GM23338 (cell line): ENCODE data around the gene OOSP4A. TPM values are rescaled to one million over a fixed set of nuclear protein-coding genes. Genes with fewer than 3 reads are reported as not detected.

Source experiments
- ATAC-seq: fragments of 200-7000 bp; cut with Tn5 transposase; 3 replicates; pipeline ENCODE4 v1.9.1; 2020
- DNase-seq: peaks from one replicate; pipeline ENCODE4 v3.0.0-alpha.2; 2015; ENCODE audit warnings: low spot score
- H2AFZ ChIP-seq: fragments of 200-600 bp; sonication (generic); 2 replicates; pipeline ENCODE4 v1.8.0; 2016; ENCODE audit warnings: antibody characterized with exemption, mild to moderate bottlenecking, moderate library complexity
- H3F3A ChIP-seq: fragments of 200-600 bp; sonication (generic); replicated peaks from 2 replicates; pipeline ENCODE4 v1.8.0; 2017; ENCODE audit warnings: antibody characterized with exemption, mixed run types, low read depth
- H3K27ac ChIP-seq: fragments of 200-600 bp; sonication (generic); 2 replicates; pipeline ENCODE4 v1.6.1; 2016; ENCODE audit warnings: low read depth
- H3K27me3 ChIP-seq: fragments of 200-600 bp; sonication (generic); 2 replicates; pipeline ENCODE4 v1.8.0; 2016; ENCODE audit warnings: mild to moderate bottlenecking, mixed run types, moderate library complexity; ENCODE audit not compliant: insufficient read depth
- H3K36me3 ChIP-seq: fragments of 200-600 bp; sonication (generic); 2 replicates; pipeline ENCODE4 v1.8.0; 2016; ENCODE audit warnings: mild to moderate bottlenecking; ENCODE audit not compliant: insufficient read depth
- H3K4me1 ChIP-seq: fragments of 200-600 bp; sonication (generic); 2 replicates; pipeline ENCODE4 v1.8.0; 2016; ENCODE audit warnings: mild to moderate bottlenecking, moderate library complexity; ENCODE audit not compliant: insufficient read depth
- H3K4me2 ChIP-seq: fragments of 200-600 bp; sonication (generic); 2 replicates; pipeline ENCODE4 v1.7.1; 2017; ENCODE audit warnings: mixed run types
- H3K4me3 ChIP-seq: fragments of 200-600 bp; sonication (generic); 2 replicates; pipeline ENCODE4 v1.6.1; 2016; ENCODE audit warnings: mixed run types
- H3K79me2 ChIP-seq: fragments of 200-600 bp; sonication (generic); replicated peaks from 2 replicates; pipeline ENCODE4 v1.8.0; 2017; ENCODE audit warnings: mild to moderate bottlenecking; ENCODE audit not compliant: insufficient read depth
- H3K9me2 ChIP-seq: fragments of 200-600 bp; sonication (generic); 2 replicates; pipeline ENCODE4 v1.8.0; 2017; ENCODE audit not compliant: insufficient read depth
- H4K20me1 ChIP-seq: fragments of 200-600 bp; sonication (generic); replicated peaks from 2 replicates; pipeline ENCODE4 v1.8.0; 2017; ENCODE audit warnings: mild to moderate bottlenecking; ENCODE audit not compliant: insufficient read depth
- H3K27ac Mint-ChIP-seq: 2 replicates; pipeline ENCODE4 v1.8.0; 2020; ENCODE audit warnings: inconsistent platforms, mild to moderate bottlenecking, moderate library complexity, mixed read lengths
- H3K27me3 Mint-ChIP-seq: 3 replicates; pipeline ENCODE4 v1.8.0; 2022; ENCODE audit warnings: low read depth, mild to moderate bottlenecking, moderate library complexity, mixed read lengths, inconsistent platforms; ENCODE audit not compliant: insufficient read depth, poor library complexity
- H3K36me3 Mint-ChIP-seq: 3 replicates; pipeline ENCODE4 v1.8.0; 2021; ENCODE audit warnings: low read depth, mild to moderate bottlenecking, inconsistent platforms, moderate library complexity, mixed read lengths
- H3K4me1 Mint-ChIP-seq: 3 replicates; pipeline ENCODE4 v1.8.0; 2020; ENCODE audit warnings: mild to moderate bottlenecking, inconsistent platforms, mixed read lengths
- H3K4me3 Mint-ChIP-seq: 3 replicates; pipeline ENCODE4 v1.8.0; 2021; ENCODE audit warnings: moderate library complexity, mild to moderate bottlenecking, inconsistent platforms, mixed read lengths
- H3K9me3 Mint-ChIP-seq: 3 replicates; pipeline ENCODE4 v1.8.0; 2020; ENCODE audit warnings: moderate library complexity, mild to moderate bottlenecking, inconsistent platforms, mixed read lengths
- CREB1 ChIP-seq: fragments of 250-450 bp; sonication (Bioruptor Pico); IDR thresholded peaks from 2 replicates; pipeline ENCODE4 v1.5.0; 2020; ENCODE audit warnings: low read depth, mild to moderate bottlenecking, moderate library complexity
- CTCF ChIP-seq, 2 experiments: fragments of 200-600 bp in 1 of 2; sonication (generic) in 1 of 2; conservative IDR thresholded peaks; 2 replicates each; pipeline versions ENCODE4 v1.5.1 to v1.6.1; 2016 to 2017; ENCODE audit warnings: antibody characterized with exemption in 2 of 2, low read depth in 2 of 2, mild to moderate bottlenecking in 2 of 2, moderate library complexity in 1 of 2
- EZH2 ChIP-seq: fragments of 200-600 bp; sonication (generic); IDR thresholded peaks from one replicate; pipeline ENCODE4 v1.8.0; 2017; ENCODE audit warnings: antibody characterized with exemption, mild to moderate bottlenecking, low read depth; ENCODE audit not compliant: unreplicated experiment
- EZH2phosphoT487 ChIP-seq: fragments of 200-600 bp; sonication (generic); IDR thresholded peaks from one replicate; pipeline ENCODE4 v1.8.1; 2018; ENCODE audit warnings: antibody characterized with exemption; ENCODE audit not compliant: unreplicated experiment
- JUNB ChIP-seq: IDR thresholded peaks from one replicate; pipeline ENCODE4 v1.6.1; 2016; ENCODE audit warnings: antibody characterized with exemption; ENCODE audit not compliant: unreplicated experiment
- ZNF462 ChIP-seq: fragments of 250-450 bp; sonication (Bioruptor Pico); IDR thresholded peaks from 2 replicates; pipeline ENCODE4 v1.5.0; 2020; ENCODE audit warnings: mild to moderate bottlenecking, moderate library complexity
- polyA plus RNA-seq: library from polyadenylated mRNA; unstranded; fragments of >200 nt; fragmentation: Nextera tagmentation; extraction: Ambion mirVana; gene quantifications from 2 replicates; pipeline ENCODE4 v1.2.1, GENCODE V29; 2016
- total RNA-seq: library from RNA; depleted of rRNA; stranded (reverse); fragments of >200 nt; shearing (Covaris generic); gene quantifications from 2 replicates; pipeline ENCODE4 v1.2.3, GENCODE V29; 2014

The OOSP4A gene
- total and polyA plus RNA-seq, 2 experiments from 2014 or later, result not detected

- Histone ChIP-seq H3K4me3 (no peak overlapping the region), H2AFZ (no peak overlapping the region), H4K20me1 (no peaks in the 10 kb centered on the region), H3F3A (no peaks in the 10 kb centered on the region), H3K36me3 (peaks cover 2% of the 10 kb centered on the region; the same call in 1 of the 2 replicates), H3K4me2 (no peak overlapping the region), H3K27ac (no peak overlapping the region), H3K9me2 (peaks cover 8% of the 10 kb centered on the region; the same call in 1 of the 2 replicates), H3K27me3 (no peaks in the 10 kb centered on the region), H3K79me2 (no peaks in the 10 kb centered on the region), H3K4me1 (no peaks in the 10 kb centered on the region)
- DNase-seq (no peak), ATAC-seq (no peak)
- TF ChIP-seq CREB1 (CRISPR knock-in tag) (no peak), JUNB (no peak), EZH2phosphoT487 (no peak), ZNF462 (CRISPR knock-in tag) (no peak), CTCF (conservative IDR thresholded peaks at IDR 0.05; ENCODE audit: low read depth in 2 of 2) (no peak), EZH2 (no peak)
- H3K9me3 Mint-ChIP-seq, result peaks cover 18% of the 10 kb centered on the region; the same call in 2 of the 3 replicates
- no peaks in the 10 kb centered on the region for H3K27me3 Mint-ChIP-seq
- H3K4me1 Mint-ChIP-seq, result no peaks in the 10 kb centered on the region
- no peaks in the 10 kb centered on the region for H3K36me3 Mint-ChIP-seq
- H3K27ac Mint-ChIP-seq, result no peak overlapping the region
- H3K4me3 Mint-ChIP-seq, result no peak overlapping the region
These were observed 28.6 kb downstream of the OOSP4A start for GRCh38 chr11:59992425-59992824.
